PFSK-1 (cell line): ENCODE measurements around the gene TUSC7.

Source experiments
- FOXP2 ChIP-seq: optimal IDR thresholded peaks from 2 replicates; pipeline ENCODE3; 2011; ENCODE audit warnings: borderline replicate concordance, control low read depth, inconsistent platforms; ENCODE audit not compliant: insufficient read depth; ENCODE audit errors: extremely low read length, extremely low read depth
- POLR2AphosphoS5 ChIP-seq: IDR thresholded peaks from 2 replicates; pipeline ENCODE4 v1.6.1; 2012; ENCODE audit warnings: low read depth, mild to moderate bottlenecking, control low read depth, low read length, moderate library complexity
- SIN3A ChIP-seq: IDR thresholded peaks from 2 replicates; pipeline ENCODE4 v1.6.1; 2012; ENCODE audit warnings: mild to moderate bottlenecking, low read length, moderate library complexity, borderline replicate concordance; ENCODE audit not compliant: insufficient read depth
- TAF1 ChIP-seq: IDR thresholded peaks from 2 replicates; pipeline ENCODE4 v1.6.1; 2012; ENCODE audit warnings: low read length, control low read depth, borderline replicate concordance; ENCODE audit not compliant: insufficient read depth
- TF ChIP-seq, protein P1 (sequence below), 2 experiments: IDR thresholded peaks; 2 replicates each; pipeline versions ENCODE4 v1.6.1 to v1.8.0; 2011 to 2012; ENCODE audit warnings: low read depth in 2 of 2, low read length in 2 of 2, control low read depth in 1 of 2, inconsistent platforms in 1 of 2, mild to moderate bottlenecking in 1 of 2, moderate library complexity in 1 of 2; ENCODE audit not compliant: insufficient read depth in 1 of 2

DNA sequence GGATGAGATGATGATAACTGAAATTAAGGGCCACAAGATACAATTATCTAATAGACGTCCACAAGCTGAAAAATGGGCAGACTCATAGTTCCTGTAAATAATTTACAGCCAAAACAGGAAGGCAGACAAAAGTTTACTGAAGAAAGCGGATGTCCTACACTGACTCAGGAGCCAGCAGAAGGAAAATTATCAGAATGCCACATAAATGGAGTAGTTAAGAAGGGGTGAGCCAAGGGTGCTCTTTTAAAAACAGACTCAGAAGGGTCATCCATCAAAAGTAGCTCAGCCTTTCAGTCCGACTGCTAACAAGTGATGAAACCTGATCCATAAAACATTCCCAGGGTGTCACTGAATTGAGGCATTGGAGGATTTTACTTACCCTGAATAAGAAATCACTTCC is 39.8 kb downstream of the TUSC7 start:
- TF ChIP-seq, protein P1, sequence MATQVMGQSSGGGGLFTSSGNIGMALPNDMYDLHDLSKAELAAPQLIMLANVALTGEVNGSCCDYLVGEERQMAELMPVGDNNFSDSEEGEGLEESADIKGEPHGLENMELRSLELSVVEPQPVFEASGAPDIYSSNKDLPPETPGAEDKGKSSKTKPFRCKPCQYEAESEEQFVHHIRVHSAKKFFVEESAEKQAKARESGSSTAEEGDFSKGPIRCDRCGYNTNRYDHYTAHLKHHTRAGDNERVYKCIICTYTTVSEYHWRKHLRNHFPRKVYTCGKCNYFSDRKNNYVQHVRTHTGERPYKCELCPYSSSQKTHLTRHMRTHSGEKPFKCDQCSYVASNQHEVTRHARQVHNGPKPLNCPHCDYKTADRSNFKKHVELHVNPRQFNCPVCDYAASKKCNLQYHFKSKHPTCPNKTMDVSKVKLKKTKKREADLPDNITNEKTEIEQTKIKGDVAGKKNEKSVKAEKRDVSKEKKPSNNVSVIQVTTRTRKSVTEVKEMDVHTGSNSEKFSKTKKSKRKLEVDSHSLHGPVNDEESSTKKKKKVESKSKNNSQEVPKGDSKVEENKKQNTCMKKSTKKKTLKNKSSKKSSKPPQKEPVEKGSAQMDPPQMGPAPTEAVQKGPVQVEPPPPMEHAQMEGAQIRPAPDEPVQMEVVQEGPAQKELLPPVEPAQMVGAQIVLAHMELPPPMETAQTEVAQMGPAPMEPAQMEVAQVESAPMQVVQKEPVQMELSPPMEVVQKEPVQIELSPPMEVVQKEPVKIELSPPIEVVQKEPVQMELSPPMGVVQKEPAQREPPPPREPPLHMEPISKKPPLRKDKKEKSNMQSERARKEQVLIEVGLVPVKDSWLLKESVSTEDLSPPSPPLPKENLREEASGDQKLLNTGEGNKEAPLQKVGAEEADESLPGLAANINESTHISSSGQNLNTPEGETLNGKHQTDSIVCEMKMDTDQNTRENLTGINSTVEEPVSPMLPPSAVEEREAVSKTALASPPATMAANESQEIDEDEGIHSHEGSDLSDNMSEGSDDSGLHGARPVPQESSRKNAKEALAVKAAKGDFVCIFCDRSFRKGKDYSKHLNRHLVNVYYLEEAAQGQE (IDR thresholded peaks at IDR 0.05; ENCODE audit: insufficient read depth in 1 of 2, low read depth in 2 of 2, low read length in 2 of 2): no peak
- no peak for TF ChIP-seq POLR2AphosphoS5
- no peak for TF ChIP-seq TAF1
- no peak for TF ChIP-seq SIN3A
- no peak for TF ChIP-seq FOXP2
